NCI-H524 (cell line): ENCODE results near the gene CFAP299.

Source experiments
- DNase-seq, 2 experiments: peaks; one replicate each; lab custom pipeline; 2025; lab: John Stamatoyannopoulos, UW

CFAP299 gene

DNA sequence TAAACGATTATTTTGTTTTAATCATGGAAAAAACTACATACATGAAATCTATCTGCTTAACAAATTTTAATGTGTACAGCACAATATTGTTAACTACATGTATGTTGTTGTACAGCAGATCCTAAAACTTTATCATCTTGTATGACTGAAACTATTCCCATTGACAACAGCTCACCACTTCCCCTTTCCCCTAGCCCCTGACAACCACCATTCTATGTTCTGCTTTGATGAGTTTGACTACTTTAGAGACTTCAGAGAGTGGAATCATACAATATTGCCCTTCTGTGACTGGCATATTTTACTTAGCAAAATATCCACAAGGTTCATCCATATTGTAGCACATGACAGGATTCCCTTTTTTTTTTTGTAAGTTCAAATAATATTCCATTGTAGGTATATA is 185.9 kb downstream of the CFAP299 start:
- DNase-seq: no peak

DNA sequence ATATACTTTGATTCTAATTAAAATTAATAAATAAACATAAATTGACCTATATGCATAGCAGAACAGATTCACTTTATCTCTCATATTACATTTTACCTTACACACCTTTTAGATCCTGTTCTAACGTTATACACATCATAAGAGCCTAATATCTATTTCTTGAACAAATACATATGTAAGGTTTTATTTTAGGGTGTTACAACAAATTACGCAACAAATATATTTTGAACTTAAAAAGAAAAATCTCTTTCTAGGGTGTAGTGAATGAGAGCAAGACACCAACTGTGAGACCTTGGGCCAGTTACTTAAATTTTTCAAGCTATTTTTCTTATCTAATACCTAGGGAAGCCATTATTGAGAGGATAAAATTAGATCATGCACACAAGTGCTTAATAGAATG is 191.2 kb downstream of the CFAP299 start:
- no peak for DNase-seq

DNA sequence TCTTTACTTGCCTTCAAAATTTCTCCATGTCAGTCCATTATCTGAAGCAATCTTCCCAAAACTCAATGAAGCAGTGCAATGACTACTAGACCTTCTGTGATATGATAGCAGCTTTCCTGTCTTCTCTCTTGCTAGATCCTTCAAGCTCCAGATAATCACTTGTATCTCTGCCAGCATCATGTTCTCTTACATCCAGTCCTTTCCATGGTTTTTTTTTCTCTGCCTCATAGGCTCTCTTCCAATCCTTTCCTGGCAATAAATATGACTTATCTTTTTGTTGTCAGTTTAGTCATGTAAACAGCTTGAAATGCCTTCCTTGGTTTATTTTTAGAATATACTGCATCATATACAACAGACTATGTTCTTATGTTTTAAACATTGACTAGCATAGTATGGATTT is 193.5 kb downstream of the CFAP299 start:
- no peak for DNase-seq

DNA sequence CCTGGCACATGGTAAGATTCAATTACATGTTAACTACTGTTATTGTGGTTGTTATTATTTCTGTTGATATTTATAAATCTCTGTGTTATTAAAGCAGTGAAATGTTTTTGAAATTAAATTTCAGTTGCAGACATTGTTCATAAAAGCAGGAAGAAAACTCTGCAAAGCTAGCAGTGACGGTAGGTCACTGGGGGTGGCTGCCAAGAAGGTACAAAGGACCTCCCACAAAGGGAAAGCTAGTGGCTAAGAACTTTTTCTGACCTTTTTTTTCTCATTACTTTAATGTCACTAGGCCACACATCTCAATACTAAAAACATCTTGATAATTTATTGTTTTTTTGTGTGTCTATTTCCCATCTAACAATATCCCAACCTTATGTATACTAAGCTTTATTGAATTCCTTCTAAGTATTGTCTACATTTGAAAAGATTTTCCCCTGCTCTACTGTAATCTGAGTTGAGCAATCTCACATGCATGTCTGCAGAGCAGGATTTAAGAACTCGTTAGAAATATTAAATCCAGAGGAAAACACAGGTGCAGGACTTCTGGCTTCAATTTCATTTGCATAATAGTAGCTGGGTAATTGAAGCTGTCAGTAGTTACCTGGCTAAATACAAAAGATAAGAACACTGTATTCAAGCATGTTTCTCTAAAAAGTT is 197.3 kb downstream of the CFAP299 start:
- no peak for DNase-seq

DNA sequence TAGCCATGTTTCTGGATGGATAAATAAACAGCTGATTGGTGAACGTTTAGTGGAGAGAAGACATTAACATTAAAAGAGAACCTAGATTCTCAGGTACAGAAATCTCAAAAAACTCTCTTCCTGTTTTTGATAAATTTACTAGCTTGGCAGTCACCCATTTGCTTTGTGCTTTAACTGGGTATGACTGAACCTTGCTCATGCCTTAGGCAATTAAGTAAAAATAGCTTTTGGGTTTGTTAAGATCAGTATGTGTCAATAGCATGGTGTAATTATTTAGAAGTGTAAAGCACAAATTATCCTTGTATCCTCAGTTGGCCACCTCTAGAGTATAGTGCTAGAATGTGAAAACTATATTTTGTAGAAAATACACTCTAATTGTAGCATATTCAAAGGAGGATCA is 200.0 kb downstream of the CFAP299 start:
- DNase-seq: no peak

DNA sequence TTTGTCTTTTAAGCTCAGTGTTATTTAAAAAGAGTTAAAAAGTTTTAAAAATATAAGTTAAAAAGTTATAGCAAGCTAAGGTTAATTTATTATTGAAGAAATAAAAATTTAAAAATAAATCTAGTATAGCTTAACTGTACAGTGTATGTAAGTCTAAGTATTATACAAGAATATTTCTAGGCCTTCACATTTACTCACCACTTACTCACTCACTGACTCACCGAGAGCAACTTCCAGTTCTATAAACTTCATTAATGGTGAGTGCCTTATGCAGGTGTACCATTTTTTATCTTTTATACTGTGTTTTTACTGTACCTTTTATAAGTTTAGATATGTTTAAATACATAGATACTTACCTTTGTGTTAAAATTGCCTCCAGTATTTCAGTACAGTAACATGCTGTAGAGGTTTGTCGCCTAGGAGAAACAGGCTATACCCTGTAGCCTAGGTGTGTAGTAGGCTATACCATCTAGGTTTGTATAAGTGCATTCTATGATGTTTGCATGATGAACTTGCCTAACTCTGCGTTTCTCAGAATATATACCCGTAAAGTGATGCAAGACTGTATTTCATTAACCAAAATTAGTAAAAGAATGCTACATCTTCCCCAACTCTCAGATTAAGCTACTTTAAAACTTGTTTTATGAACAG is 202.9 kb downstream of the CFAP299 start:
- no peak for DNase-seq

DNA sequence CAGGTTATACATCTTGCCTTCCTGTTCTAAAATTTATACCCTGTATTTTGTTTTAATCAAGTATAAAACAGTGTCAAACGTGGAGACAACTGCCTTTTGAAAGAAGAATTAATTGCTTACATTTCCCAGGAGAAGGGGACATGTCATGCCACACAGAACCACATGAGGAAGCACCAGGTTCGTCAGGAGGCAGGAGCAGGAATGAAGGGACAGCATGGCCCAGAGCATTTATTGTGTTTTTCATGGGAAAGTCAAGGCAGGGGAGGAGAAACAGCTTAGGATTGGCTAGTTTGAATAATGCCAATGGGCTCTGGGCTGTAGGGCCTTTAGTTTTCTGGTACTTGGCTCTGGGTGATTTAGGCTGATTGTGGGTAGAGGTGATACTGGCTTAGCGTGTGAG is 203.7 kb downstream of the CFAP299 start:
- no peak for DNase-seq

DNA sequence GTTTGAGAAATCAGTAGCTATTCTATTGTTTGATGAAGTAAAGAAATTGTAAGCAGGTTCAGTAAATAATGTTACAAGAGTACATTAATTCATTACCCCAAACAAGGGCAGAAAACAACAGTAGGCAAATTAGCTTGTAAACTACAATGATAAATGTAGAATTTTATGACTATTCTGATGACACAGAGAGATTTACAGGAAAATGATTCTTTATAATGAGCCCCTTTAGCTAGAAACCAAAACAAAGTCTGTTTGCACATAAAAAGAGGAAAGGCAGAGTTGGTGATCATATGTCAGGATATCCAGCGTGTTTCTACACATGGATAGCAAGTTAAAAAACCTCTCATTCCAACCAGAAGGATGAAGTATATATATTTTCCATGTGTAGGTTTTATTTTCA is 204.8 kb downstream of the CFAP299 start:
- no peak for DNase-seq

DNA sequence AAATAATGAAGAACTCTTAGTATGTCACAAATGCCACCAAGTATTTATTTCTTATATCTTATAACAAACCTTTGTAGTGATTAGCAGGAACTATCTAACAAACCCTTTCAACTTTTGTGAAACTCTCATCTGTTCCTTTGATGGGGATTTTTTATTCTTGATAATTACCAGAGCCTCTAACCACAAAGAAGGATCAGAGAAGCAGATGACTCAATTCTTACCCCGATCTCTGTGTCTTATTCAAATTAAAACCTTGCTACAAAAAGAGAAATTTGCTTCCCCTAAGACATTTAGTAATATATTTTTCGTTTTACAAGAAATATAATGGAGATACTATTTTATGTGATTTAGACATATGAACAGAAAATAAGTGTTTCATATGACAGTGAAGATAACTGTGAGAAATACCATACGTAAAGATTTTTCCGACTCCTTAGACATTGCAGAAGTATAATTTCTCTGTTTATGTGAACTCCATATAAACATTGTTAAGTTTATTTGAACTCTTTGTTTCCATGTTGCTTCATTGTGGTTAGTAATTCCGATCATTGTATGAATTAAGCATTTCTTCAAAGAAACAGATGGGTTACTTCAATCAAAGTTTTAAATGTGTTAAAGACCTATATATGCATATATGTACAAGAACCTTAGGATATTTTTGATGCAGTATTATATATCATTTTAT is 205.4 kb downstream of the CFAP299 start:
- no peak for DNase-seq

DNA sequence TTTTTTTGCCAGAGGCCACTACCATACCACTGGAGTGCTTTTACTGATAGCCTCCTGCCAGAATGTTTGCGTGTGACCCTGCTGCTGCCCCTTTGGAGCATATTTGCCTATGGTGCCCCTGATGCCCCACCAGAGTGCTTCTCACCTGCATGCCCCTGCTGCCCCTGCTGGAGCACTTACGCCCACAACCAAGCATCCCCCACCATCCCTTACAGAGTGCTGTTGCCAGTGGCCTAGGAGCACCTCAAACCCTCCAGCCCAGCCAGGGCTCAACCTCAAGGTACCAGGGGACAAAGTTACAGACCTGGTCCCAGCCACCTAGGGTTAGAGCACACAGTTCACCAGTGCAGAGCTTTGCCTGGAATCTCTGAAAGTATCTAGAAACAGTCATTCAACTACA is 207.2 kb downstream of the CFAP299 start:
- no peak for DNase-seq

DNA sequence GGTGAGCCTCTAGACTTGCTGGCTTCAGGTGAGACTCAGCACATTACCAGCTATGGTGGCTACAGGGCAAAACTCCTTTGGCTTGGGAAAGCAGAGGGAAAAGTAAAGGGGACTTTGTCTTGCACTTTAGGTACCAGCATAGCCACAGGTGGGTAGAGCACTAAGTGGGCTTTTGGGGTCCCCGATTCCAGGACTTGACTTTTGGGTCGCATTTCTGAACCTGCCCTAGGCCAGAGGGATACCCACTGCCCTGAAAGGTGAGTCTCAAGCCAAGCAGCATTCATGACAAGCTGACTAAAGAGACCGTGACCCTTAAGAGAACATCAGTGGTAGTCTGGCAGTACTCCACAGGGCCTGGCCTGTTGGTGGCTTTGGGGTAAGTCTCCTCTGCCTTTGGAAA is 224.8 kb downstream of the CFAP299 start:
- no peak for DNase-seq

DNA sequence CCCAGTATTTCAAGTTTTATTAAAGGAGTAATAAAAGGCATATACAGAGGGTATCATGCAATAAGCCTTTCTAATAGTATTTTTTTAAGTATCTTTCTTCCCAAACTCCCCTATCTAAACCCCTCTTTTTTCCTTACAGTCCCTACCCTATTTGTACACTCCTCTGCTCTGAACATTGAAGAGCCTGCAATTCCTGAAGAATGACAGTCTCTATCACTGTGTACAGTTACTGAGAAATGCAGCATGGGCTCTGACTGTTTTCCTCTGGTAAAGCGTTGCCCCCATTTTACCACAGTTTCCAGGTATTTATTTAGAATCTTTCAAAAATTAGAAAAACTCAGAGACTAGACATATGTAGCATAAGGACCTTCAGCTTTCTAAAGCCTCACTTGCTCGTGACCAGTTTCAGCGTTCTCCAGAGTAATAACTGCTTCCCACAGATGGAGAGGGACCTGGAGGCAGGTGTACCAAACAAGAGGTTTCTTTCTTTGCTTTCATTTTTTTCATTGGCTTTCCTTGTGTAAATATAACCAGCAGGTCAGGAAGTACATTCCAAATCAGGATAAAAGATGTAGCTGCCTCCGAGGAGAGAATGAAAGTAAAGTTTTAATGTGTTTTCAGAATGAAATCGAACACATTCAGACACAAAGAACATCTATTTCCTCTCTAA is 230.8 kb downstream of the CFAP299 start:
- DNase-seq: no peak

DNA sequence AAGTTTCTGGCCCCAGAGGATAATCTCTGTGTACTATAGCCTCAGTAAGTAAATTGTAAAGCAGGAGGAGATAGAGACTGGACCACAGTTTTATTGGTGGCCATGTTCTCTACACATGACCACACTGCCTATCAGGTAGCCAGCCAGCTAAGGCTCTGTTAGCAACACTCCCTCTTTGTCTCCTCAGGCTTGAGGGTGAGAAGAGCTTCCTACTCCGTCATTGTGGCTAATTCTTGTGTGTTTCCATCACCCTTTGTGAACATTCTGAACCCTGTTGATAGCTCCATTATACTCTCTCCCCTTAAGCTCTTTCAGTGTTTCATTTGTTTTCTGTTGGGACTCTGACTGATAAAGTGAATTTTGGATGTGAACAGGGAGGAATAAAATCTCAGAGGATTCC is 233.4 kb downstream of the CFAP299 start:
- no peak for DNase-seq

DNA sequence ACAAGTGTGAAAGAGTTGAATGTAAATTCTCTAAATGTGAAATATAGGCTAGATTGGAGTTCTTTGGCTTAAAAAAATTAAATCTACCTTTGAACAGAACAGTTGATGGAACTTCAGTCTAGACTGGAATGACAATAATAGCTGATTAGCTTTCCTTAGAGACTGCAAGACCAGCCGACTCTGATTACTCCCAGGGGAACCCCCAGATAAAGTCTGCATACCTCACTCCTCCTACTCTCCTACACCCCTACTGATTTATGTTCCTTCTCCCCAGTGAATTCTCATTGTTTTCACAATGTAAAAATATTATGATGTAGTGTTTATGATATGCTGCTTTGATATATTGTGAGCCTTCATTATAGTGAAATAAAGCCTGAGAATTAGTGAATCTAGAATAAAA is 241.3 kb downstream of the CFAP299 start:
- no peak for DNase-seq

DNA sequence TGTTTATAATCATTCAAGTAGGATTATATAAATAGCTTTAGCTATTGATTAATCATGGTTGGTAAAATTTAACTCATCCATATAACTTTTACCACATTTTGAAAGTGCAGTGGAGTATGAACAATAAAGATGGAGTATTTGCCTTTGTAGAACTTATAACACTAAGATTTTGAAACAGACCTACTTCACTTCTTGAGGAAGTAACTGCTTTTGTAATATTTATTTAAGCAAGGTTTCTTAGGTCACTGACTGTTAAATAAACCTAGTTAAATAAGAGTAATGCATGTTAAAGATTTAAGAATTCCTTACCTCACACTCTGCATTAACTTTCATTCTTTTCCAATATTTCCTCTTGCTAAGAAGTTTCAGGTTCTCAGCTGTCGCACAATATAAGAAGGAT is 242.5 kb downstream of the CFAP299 start:
- DNase-seq: no peak

DNA sequence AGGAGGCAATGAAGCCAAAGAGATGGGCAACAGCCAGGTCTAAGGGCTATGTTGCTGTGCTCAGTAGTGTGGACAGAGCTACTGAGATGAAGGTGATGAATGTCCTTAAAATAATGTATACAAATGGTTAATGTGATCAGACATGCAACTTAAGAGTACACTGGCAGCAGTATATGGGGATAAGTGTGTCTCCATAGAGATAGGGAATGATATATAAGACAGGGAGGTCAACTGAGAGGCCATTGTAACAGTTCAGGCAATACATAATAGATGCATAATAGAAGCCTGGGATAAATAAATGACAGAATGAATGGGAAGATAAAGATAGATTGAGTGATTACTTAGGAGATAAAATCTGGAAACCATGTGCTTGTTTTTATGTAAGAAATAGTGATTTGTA is 250.0 kb downstream of the CFAP299 start:
- DNase-seq: no peak

DNA sequence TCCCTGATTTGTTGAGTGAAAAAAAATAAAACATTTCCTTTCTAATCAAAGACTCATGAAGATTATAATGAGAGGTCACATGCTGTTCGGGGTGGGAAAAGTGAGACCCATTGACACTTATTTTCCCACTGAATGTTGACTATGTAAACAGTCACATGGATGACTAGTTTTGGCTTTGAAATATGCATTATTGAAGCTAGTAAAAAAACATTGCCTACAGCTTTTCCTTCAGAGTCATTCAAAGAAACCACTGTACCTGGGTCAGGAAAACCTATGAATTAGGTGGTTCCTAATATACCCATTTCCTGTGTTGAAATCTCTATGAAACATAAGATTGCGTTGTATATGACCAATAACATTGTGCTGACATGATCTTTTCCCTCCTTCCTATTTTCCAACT is 251.2 kb downstream of the CFAP299 start:
- DNase-seq: no peak

DNA sequence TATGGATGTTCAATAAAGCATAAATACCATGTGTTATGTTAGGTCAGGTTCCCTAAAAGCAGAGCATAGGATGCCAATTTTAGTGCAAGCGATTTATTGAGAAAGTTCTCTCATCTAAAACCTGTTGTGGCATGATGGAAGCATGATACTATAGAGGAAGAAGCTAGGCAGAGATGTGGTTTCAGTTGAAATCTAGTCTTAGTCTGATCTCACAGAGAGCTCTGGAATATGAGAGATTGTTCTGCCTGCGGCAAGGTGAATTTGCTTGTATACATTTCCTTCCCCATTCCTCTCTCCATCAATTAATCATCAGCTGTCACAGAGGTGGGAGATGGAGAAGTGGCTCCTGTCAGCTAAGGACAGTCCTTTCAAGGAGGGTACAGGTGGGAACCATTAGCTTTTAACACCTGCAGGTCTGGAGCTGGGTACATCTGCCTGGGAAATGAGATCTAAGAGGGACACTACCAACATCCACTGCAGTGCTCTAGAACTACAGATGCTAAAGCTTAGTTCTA is 252.4 kb downstream of the CFAP299 start:
- no peak for DNase-seq

DNA sequence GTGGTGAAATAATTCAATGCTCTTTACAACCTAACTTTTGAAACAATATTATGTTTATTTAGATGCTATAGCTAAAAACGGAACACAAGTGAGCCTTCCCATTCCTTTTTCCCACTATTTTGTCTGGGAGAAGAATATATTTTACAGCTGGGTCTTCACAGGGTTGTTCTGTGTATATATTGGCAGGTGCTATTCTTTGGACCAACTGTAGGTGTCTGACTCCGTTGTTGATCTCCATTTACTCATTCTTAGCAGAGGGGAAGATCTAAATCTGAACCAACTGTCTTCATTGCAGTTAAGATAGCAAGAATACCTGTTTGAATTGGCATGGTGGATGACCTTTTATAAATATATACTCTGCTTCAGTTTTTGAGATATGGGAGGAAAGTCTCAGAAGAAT is 257.4 kb downstream of the CFAP299 start:
- DNase-seq: no peak

DNA sequence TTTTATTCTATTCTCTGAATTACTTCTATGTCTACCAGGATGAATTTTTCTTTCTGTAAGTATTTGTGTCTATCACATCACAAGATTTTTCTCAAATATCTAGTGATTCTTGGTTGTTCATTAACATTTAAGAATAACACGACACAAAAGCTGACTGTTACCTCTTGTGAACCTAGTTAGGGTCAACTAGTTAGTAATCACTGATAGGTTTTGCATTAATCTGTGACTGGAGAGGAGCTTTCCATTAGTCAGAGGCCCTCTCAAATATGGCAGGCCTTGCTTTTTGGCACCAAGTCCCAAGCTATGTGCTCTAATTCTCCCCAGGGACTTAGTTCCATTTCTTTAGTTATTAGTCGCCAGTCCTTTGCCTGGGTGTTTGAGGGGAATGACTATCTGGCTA is 259.2 kb downstream of the CFAP299 start:
- no peak for DNase-seq

DNA sequence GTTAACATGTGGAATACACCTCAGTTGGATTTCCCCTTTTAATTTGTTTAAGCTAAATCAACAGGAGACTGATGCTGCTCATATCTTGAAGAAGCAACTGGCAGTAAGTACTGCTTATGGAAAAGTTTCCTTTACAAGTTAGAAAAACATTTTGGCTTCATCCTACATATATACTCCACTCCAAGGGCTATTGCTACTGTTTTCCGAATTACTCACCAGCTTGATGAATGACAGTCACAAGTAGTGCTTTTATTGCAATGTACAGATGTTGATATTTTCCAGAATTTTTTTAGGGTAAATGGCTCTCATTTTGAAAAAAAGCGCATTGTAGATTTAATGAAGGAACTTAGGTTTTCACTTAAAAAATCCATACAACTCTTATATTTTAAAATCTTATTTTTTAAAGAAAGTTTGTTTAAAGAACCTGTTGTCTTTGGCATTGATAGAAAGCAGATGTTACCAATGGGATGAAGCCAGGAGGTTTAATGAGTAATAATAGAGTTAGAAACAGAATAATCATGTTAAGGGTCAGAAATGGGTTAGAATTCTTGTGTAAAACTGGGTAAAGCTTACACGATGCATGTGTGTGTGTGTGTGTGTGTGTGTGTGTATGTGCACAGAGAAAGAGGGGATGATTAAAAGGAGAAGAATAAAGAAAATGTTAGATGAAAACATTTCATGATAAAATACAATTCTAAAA is 272.9 kb downstream of the CFAP299 start:
- DNase-seq: no peak

DNA sequence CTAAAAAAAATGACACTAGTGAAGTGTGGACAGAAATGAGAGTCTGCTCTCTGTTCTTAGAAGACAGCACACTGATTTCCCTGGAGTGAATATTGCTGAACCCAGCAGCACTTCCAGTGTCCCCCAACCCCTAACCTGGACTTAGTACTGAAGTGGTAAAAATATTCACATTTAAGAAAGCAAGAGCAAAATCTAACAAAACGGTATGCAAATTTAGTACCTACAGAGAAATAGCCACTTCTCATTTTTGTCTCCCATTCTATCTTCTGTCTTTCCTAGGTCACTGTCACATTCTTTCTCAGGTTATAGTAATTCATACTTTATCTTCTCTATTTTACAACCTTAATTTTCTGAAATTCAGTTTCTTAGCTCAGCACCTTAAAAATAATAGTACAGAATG is 274.7 kb downstream of the CFAP299 start:
- no peak for DNase-seq
